ENCODE data around the gene LGALS1.
"Not testable (repeated sequence)": the region's sequence is repeated elsewhere in the genome, so short reads cannot be mapped to it uniquely, and the experiment has no call there.

LGALS1 gene

GRCh38 chr22:37639771-37640590, 35.5 kb upstream of the LGALS1 start:
- no peak for DNase-seq

DNA sequence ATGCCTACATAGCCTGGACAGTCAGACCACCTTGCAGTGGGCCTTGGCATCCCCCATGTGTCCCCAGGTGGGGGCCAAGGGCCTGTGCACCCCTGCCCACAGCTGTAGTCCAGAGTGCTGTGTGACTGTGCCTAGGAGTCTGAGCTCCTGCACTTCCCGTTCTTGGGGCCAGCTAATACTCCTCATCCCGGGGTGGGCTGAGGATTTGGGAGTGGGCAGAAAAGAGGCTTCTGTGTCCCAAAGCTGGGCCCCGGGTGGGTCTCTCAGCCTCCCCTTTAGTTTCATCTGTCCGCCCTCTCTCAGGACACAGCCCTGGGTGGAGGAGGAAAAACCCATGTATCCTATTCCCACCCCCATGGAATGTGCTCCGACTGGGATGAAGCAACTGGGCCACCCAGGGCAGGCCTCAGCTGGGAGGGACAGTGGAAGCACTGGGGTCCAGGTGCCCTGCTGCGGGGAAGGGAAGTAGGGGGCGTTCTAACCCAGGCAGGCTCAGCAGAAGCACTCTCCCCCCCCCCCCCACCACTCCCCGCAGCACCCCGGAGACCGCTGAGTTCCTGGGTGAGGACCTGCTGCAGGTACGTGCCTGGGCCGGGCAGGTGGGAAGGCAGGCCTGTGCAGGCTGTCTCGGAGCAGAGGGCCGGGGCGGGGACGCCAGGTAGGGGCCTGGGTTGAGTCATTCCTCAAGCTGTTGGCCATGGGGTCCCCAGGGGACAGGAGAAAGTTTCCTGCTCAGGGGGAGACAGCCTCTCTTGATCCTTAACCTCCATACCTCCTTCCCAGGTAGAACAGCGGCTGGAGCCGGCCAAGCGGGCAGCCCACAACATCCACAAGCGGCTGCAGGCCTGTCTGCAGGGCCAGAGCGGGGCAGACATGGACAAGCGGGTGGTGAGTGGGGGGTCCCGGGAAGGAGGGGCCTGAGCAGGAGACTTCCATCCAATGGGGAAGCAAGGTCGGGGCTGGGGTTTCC, 34.6 kb upstream of the LGALS1 start:
- no peak for DNase-seq

DNA sequence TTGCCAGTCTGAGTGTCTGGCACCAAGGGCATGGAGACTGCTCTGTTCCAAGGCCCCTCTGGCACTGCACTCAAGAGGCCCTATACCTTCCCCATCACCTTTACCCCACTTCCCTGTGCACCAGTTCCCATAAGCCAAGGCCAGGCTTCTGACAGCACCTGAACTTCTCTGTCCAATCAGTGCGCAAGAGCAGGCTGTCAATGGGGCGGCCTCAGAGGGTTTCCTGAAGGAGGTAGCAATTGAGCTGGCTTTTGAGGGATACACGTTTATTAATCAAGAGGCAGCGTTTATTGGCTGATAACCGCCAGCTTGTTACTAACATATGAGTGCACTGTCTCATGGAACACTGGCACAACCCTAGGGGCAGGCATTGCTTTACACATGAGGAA, 33.9 kb upstream of the LGALS1 start:
- DNase-seq: no peak

DNA sequence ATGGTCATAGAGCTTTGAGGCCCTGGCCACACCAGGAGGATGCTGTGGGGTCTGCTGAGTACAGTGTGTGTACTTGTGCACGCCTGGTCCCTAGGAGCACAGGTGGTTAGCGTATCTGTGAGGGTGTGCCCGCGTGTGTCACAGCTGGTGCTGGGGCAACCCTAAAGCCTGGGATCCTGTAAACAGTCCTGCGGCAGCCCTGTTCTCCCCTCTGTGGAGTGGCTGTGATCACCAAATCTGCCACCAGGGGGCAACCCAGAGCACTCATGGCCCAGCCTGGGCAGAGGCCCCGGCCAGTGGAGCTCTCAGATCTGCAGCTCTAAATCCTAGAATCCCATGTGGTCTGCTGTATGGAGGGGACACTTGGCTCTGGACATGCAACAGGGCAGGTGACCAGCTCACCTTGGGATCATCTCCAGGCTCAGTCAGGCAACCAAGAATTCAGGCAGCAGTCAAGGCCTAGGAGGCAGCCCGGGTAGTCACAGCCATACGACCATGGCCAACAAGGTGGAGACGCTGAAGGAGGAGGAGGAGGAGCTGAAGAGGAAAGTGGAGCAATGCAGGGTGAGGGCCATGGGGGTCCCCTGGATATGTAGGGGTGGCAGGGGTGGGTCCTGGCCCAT, 32.1 kb upstream of the LGALS1 start:
- DNase-seq: peak; percentile 76

- no peak for DNase-seq
Observed at GRCh38 chr22:37647317-37647716, 28.1 kb upstream of the LGALS1 start.

DNA sequence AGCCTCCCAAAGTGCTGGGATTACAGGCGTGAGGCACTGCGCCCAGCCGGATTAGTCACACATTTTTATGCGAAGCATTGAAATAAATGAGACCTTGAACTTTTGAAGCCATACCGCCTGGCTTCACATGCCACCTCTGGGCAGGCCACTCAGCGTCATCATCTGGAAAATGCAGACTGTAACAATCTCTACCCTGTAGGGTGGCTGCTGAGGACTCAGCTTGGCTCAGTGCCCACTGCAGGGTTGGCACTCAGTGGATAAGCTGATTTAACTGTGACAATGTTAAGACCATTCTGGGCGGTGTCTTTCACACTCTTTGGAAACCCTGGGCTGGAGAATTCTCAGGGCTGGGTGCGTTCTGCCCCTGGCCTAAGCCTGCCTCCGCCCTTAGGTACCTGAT, 27.5 kb upstream of the LGALS1 start:
- no peak for DNase-seq

GRCh38 chr22:37650463-37651136, 24.8 kb upstream of the LGALS1 start:
- DNase-seq: no peak

DNA sequence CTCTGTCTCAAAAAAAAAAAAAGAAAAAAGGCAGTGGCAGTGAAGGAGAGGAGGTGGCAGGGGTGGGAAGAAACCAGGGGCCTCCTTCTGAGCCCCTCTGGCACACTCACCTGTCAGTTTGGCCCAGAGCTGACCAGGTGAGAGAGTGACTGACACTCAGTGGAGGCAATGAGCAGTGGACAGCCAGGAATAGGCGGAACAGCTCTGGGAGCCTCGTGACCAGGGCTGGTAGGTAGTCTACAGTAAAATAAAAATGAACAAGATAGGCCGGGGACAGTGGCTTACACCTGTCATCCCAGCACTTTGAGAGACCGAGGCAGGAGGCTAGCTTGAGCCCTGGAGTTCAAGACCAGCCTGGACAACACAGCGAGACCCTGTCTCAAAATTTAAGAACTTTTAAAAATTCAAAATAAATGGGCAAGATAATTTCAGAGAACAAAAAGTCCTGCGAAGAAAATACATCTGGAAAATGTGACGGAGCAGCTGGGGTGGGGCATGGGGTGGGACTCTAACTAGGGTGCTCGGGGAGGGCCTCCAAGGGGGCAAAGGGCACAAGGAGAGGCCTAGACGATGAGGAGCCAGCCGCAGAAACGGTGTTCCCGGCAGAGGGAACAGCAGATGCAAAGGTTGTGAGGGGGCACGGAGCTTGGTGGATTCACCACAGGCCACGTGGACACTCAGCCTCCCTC, 20.7 kb upstream of the LGALS1 start:
- DNase-seq: no peak

DNA sequence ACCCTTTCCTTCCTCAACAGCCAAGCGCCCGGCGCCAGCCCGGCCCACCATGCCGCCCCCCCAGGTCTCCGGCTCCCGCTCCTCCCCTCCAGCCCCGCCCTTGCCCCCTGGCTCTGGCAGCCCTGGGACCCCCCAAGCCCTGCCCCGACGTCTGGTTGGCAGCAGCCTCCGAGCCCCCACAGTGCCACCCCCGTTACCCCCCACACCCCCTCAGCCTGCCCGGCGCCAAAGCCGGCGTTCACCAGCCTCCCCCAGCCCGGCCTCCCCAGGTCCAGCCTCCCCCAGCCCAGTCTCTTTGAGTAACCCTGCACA, 20.2 kb upstream of the LGALS1 start:
- DNase-seq: no peak

DNA sequence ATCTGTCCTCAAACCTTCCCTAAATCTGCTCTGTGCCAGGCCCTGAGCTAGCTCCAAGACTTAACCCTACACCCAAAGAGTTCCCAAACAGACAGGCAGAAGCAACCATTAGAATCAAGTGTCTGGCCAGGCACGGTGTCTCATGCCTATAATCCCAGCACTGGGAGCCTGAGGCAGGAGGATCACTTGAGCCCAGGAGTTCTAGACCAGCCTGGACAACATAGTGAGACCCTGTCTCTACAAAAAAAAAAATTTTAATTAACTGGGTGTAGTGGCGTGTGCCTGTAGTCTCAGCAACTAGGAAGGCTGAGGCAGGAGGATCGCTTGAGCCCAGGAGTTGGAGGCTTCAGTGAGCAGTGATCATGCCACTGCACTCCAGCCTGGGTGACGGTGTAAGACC, 18.9 kb upstream of the LGALS1 start:
- not testable (repeated sequence) for DNase-seq

DNA sequence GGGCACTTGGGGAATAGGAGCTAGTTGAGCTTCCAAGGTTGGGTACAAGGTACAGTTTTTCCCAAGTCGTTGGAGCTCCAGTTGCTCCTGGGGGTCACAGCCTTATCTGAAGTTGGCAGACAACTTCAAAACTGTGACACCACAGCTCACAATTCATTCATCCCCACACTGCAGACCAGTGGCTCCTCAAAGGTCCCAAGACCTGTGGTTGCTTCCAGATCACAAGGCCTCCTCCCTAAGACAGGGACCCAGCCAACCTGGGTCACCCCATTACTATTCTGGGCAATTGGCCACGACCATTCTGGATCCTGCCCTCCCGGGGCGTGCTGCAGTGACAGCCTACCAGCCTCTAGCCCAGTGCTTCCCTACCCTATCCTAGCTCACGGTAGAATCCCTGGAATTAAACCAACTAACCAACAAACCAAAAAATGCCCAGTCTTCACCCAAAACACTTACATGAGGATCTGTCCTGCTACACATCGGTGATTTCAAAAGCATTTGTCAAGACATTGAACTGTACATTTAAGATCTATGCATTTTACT, 17.8 kb upstream of the LGALS1 start:
- no peak for DNase-seq

DNA sequence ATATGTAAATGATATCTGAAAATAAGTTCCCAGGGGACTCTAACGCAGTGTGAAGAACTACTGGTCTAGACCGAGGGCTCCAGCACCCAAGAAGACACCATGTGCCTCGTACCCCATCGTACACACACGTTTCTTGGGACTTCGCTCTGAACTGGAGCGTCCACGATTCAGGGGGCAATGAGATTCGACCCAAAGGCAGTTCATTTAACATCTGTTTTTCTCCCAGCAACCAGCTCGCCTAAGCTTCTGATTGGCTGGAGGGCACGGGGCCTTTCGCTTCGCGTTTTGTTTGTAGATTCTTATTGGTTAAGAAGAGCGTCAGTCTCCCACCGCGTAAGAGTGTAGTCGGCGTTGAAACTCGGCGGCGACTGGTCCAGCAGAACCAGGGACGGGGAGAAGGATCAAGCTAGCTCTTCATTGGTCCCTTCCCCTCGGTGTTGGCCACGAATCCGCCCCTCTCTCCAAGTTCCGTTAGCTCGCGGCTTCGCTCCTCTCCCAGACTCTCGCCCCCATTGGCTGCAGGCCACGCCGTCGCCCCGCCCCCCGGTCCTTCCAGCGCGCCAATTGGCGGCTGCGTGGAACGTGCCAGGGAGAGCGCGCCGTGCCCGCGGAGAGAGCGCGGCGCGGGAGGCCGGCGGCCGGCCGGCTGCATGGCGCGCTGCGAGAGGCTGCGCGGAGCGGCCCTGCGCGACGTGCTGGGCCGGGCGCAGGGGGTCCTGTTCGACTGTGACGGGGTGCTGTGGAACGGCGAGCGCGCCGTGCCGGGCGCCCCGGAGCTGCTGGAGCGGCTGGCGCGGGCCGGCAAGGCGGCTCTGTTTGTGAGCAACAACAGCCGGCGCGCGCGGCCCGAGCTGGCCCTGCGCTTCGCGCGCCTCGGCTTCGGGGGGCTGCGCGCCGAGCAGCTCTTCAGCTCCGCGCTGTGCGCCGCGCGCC, 17.0 kb upstream of the LGALS1 start, which contains the start of gene PDXP:
PDXP (plus strand) TSS at position 591 of the 933 bp plus-strand sequence; CDS start at position 651, 60 bp downstream.
- DNase-seq: peak; percentile 99

- DNase-seq: no peak
Observed at GRCh38 chr22:37659066-37659896, 16.2 kb upstream of the LGALS1 start.

GRCh38 chr22:37659897-37660708, 15.3 kb upstream of the LGALS1 start:
- DNase-seq: no peak

DNA sequence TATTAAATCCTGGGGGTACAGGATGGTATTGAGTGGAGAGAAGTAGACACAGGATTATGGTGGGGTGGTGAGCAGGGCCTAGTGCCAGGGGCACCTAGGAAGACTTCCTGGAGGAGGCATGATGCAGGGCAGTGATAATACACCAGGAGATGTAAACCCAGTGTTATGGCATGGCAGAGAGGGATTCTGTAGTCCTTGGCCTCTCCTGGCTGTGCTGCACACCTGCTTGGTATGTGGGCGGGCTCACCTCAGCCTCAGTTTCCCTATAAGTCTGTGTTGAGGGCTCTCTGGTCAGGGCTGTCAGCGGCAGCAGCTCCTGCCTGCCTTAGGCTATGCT, 14.8 kb upstream of the LGALS1 start:
- no peak for DNase-seq

DNA sequence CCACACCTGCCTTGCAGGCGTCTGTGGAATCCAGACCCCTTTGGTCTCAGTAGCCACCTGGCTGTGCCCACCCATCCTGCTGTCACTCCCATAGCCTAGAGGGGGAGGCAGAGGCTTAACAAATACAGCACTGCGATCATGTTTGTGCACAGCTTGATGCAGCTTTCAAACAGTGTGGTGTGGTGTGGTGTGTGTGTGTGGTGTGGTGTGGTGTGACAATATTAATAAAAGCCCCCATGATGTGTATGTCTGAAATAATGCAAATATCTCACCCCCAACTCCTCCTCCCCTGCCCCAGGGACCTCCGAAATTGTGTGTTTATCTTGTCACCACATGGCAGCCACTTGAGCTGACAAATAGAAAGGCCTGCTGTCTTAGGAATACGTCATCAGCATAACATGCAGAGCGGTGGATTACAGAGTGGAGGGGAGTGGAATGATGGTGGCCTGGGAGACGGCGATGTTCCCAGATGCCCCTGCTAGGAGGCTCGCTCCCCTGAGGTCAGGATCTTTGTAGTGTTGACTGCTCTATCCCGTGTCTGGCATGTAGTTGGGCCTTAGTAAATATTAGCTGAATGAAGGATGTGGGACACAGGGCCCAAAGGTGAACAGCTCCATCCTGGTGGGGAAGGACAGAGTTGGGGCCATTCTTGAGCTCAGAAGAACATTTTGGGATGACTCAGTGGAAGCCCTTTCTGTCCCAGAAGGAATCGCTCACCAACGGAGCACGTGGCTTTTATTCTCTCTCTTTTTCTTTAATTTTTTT, 14.1 kb upstream of the LGALS1 start:
- DNase-seq: peak; percentile 39

- DNase-seq: no peak
Observed at GRCh38 chr22:37662039-37662438, 13.4 kb upstream of the LGALS1 start.

DNA sequence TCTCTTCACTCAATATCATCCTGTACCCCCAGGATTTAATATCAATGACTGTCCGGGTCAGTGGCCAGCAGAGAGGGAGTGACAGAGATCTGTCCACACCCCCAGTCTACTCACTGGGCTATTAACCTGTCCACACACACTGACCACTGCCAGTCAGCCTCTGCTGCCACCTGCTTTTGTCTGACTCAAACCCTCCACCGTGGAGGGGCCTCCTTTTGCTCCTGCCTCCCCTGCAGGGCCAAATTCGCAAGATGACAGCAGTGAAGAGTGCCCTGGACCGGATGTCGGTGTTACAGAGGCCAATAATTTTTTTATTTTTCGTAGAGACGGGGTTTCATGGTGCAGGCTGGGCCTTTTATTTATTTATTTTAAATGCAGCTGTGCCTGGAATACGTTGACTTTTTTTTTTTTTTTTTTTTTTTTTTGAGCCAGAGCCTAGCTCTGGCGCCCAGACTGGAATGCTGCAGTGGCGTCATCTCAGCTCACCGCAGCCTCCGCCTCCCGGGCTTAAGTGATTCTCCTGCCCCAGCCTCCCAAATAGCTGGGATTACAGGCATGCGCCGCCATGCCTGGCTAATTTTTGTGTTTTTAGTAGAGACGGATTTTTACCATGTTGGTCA, 11.8 kb upstream of the LGALS1 start:
- DNase-seq: no peak
